ENCODE results near the gene EPC2. TPM values are rescaled to one million over a fixed set of nuclear protein-coding genes. Genes with fewer than 3 reads are reported as not detected.

EPC2 gene
- total and polyA plus RNA-seq, 10 of the 15 experiments (the other 5 are each of a cell fraction or from before 2014, with no cell fraction given) = 2.0 to 16.5 (median 10.8) TPM

GRCh38 chr2:148764815-148765214 is 120.3 kb downstream of the EPC2 start (continued):
- no peak for TF ChIP-seq TCF12 (IDR thresholded peaks at IDR 0.05; ENCODE audit: low read depth, low read length)

- H2AFZ ChIP-seq (ENCODE audit: control insufficient read depth, low read depth, low read length) = no peak overlapping the region
- in situ Hi-C loops (cut with MboI) = no loop called here
- H3K9me3 ChIP-seq (replicated peaks; ENCODE audit: control insufficient read depth, insufficient read depth, low read length) = no peaks in the 10 kb centered on the region
- no peaks in the 10 kb centered on the region for H4K20me1 ChIP-seq (ENCODE audit: control insufficient read depth, insufficient read depth)
- H3K27me3 ChIP-seq (replicated peaks in 1 of 2; ENCODE audit: control insufficient read depth in 2 of 2, insufficient read depth in 2 of 2, low read length in 1 of 2) = no peaks in the 10 kb centered on the region
- ChIA-PET RAD21 (ENCODE audit: unreplicated experiment) (no interaction called here), CTCF (interaction anchor here (0.6 to 1.1 kb wide), 2 partner anchors 44 to 330 kb away, joined by 4 to 6 read pairs; no protein-coding TSS in a partner anchor), SMC1A (ENCODE audit: uncharacterized antibody, unreplicated experiment) (interaction anchor here (0.7 to 1.0 kb wide), 2 partner anchors 9 to 22 kb away, joined by 3 read pairs; no protein-coding TSS in a partner anchor), POLR2A (interaction anchor here (0.5 kb wide), 1 partner anchor 37 kb away, joined by 5 read pairs; no protein-coding TSS in a partner anchor)
- H3K79me2 ChIP-seq (ENCODE audit: control insufficient read depth, insufficient read depth, low read length) = no peaks in the 10 kb centered on the region
- H3K4me3 ChIP-seq = no peak overlapping the region
- no peak overlapping the region for H3K4me2 ChIP-seq (ENCODE audit: control insufficient read depth, insufficient read depth)
- intact Hi-C loops (cut with micrococcal nuclease; ENCODE audit: unreplicated experiment) = no loop called here
- 97% methylated on average over 4 of the region's 4 CpGs for WGBS (ENCODE audit: insufficient coverage, insufficient replicate concordance, low lambda C conversion rate, missing lambda C conversion rate)
- ATAC-seq (no peak), DNase-seq (ENCODE audit: low read depth, low spot score) (no peak), FAIRE-seq (no peak)
- no peak for TF ChIP-seq CREB1 (IDR thresholded peaks at IDR 0.05; ENCODE audit: low read depth)
- TF ChIP-seq NR2F1 (conservative IDR thresholded peaks at IDR 0.05) = no peak
- no peak for TF ChIP-seq RAD21 (IDR thresholded peaks at IDR 0.05; ENCODE audit: insufficient read depth, low read depth, low read length)
- no peak for TF ChIP-seq CHD1 (IDR thresholded peaks at IDR 0.05; ENCODE audit: low read depth, low read length)
- BruUV-seq (replicated peaks) = no TSS peak
- peaks cover 0 to 5% of the 10 kb centered on the region in 2 experiments; a peak in 1 of 4 replicates for H3K36me3 ChIP-seq (ENCODE audit: control insufficient read depth in 2 of 2, insufficient read depth in 2 of 2, low read length in 1 of 2)
- no peak overlapping the region for H3K27ac ChIP-seq (ENCODE audit: control insufficient read depth, insufficient read depth)
- no peak overlapping the region for H3K9ac ChIP-seq (ENCODE audit: control insufficient read depth, insufficient read depth, low read length)
- no peaks in the 10 kb centered on the region for H3K4me1 ChIP-seq (ENCODE audit: control insufficient read depth, insufficient read depth, low read length)
These were observed 125.5 kb downstream of the EPC2 start for GRCh38 chr2:148770047-148770446.

- Histone ChIP-seq H3K9ac (ENCODE audit: control insufficient read depth, insufficient read depth, low read length) (no peak overlapping the region), H3K27me3 (replicated peaks in 1 of 2; ENCODE audit: control insufficient read depth in 2 of 2, insufficient read depth in 2 of 2, low read length in 1 of 2) (no peaks in the 10 kb centered on the region), H3K4me2 (ENCODE audit: control insufficient read depth, insufficient read depth) (no peak overlapping the region), H3K9me3 (replicated peaks; ENCODE audit: control insufficient read depth, insufficient read depth, low read length) (no peaks in the 10 kb centered on the region), H3K27ac (ENCODE audit: control insufficient read depth, insufficient read depth) (no peak overlapping the region), H3K36me3 (ENCODE audit: control insufficient read depth in 2 of 2, insufficient read depth in 2 of 2, low read length in 1 of 2) (peaks cover 4 to 17% of the 10 kb centered on the region in 2 experiments; a peak in 3 of 4 replicates), H3K4me1 (ENCODE audit: control insufficient read depth, insufficient read depth, low read length) (no peaks in the 10 kb centered on the region), H4K20me1 (ENCODE audit: control insufficient read depth, insufficient read depth) (no peaks in the 10 kb centered on the region), H2AFZ (ENCODE audit: control insufficient read depth, low read depth, low read length) (no peak overlapping the region), H3K4me3 (no peak overlapping the region), H3K79me2 (ENCODE audit: control insufficient read depth, insufficient read depth, low read length) (no peaks in the 10 kb centered on the region)
- intact Hi-C loops (cut with micrococcal nuclease; ENCODE audit: unreplicated experiment) = no loop called here
- 97% methylated on average over 5 of the region's 5 CpGs for WGBS (ENCODE audit: insufficient coverage, insufficient replicate concordance, low lambda C conversion rate, missing lambda C conversion rate)
- RAD21 ChIA-PET (ENCODE audit: unreplicated experiment) = no interaction called here
- CTCF ChIA-PET = no interaction called here
- in situ Hi-C loops (cut with MboI) = no loop called here
- ATAC-seq (no peak), DNase-seq (ENCODE audit: low read depth, low spot score) (no peak), FAIRE-seq (no peak)
- SMC1A ChIA-PET (ENCODE audit: uncharacterized antibody, unreplicated experiment) = no interaction called here
- POLR2A ChIA-PET = no interaction called here
- BruUV-seq (replicated peaks) = no TSS peak
- TF ChIP-seq ZNF207 (IDR thresholded peaks at IDR 0.05; ENCODE audit: borderline replicate concordance) = no peak
- TF ChIP-seq MTA2 (IDR thresholded peaks at IDR 0.05; ENCODE audit: low read depth) = no peak
- no peak for TF ChIP-seq IRF4 (IDR thresholded peaks at IDR 0.05; ENCODE audit: low read depth, low read length)
- no peak for TF ChIP-seq POLR2AphosphoS5 (IDR thresholded peaks at IDR 0.05; ENCODE audit: low read length)
- no peak for TF ChIP-seq POLR2AphosphoS2 (IDR thresholded peaks at IDR 0.05; ENCODE audit: low read depth, low read length)
- TF ChIP-seq E2F8 (IDR thresholded peaks at IDR 0.05; ENCODE audit: low read depth, partially characterized antibody) = no peak
- TF ChIP-seq KDM1A (IDR thresholded peaks at IDR 0.05; ENCODE audit: borderline replicate concordance) = no peak
- TF ChIP-seq ZBED1 (IDR thresholded peaks at IDR 0.05; ENCODE audit: borderline replicate concordance) = no peak
- no peak for TF ChIP-seq ATF2 (IDR thresholded peaks at IDR 0.05; ENCODE audit: low read length)
These were observed 137.0 kb downstream of the EPC2 start for GRCh38 chr2:148781544-148781943.
